ENCODE measurements around the gene SH3BGRL2. TPM values are rescaled to one million over a fixed set of nuclear protein-coding genes. Genes with fewer than 3 reads are reported as not detected.

Gene SH3BGRL2
- total and polyA plus RNA-seq, 2 of the 8 experiments (the other 6 are each of a cell fraction or from before 2014, with no cell fraction given) = 6.0 to 20.3 TPM

GRCh38 chr6:79673947-79674346, 42.8 kb downstream of the SH3BGRL2 start:
- no peak overlapping the region for H3K4me2 ChIP-seq (ENCODE audit: insufficient read depth in 1 of 2, low read depth in 2 of 2, low read length in 2 of 2)
- H3K27ac ChIP-seq (ENCODE audit: low read depth, low read length) = no peak overlapping the region
- DNase-seq (ENCODE audit: low read depth in 1 of 2, low spot score in 2 of 2) (no peak), FAIRE-seq (no peak)
- no peak overlapping the region for H2BK20ac ChIP-seq (ENCODE audit: low read length)
- H2BK15ac ChIP-seq (ENCODE audit: low read length) = no peak overlapping the region
- no peak overlapping the region for H4K91ac ChIP-seq (replicated peaks; ENCODE audit: insufficient read length, low read length)
- no peak overlapping the region for H3K18ac ChIP-seq (ENCODE audit: extremely low read depth, low read length)
- no peak overlapping the region for H3K4ac ChIP-seq (replicated peaks; ENCODE audit: insufficient read length, low read depth, low read length)
- H2BK120ac ChIP-seq (replicated peaks; ENCODE audit: low read depth, low read length) = no peak overlapping the region
- no peak overlapping the region for H3K4me3 ChIP-seq (ENCODE audit: extremely low read depth in 1 of 4, insufficient read depth in 2 of 4, low read depth in 3 of 4, low read length in 4 of 4)
- POLR2A ChIA-PET (ENCODE audit: partially characterized antibody) = no interaction called here
- H4K20me1 ChIP-seq (replicated peaks in 1 of 2; ENCODE audit: control insufficient read depth in 1 of 2, insufficient read depth in 2 of 2, low read length in 2 of 2) = peaks cover 0 to 3% of the 10 kb centered on the region in 2 experiments
- H3K79me1 ChIP-seq (ENCODE audit: low read depth, low read length) = no peaks in the 10 kb centered on the region
- H3K36me3 ChIP-seq (ENCODE audit: control insufficient read depth in 2 of 4, insufficient read depth in 4 of 4, low read length in 3 of 4) = no peaks in the 10 kb centered on the region; a peak in 1 of 8 replicates
- H3K9ac ChIP-seq (replicated peaks in 1 of 4; ENCODE audit: extremely low read depth in 1 of 4, low read depth in 3 of 4, low read length in 3 of 4) = no peak overlapping the region
- H3K14ac ChIP-seq (ENCODE audit: insufficient read length) = no peak overlapping the region
- H3K9me3 ChIP-seq (ENCODE audit: insufficient read depth in 2 of 2, low read depth in 1 of 2, low read length in 1 of 2) = no peaks in the 10 kb centered on the region
- 85% methylated on average over 3 of the region's 3 CpGs; no CpG with 5 or more reads in 1 of the 2 experiments for WGBS, 2 experiments (ENCODE audit: extremely low coverage in 1 of 2, insufficient coverage in 1 of 2, insufficient read length in 1 of 2, insufficient replicate concordance in 2 of 2, low coverage in 1 of 2, low lambda C conversion rate in 2 of 2, missing lambda C conversion rate in 1 of 2)
- H4K8ac ChIP-seq (ENCODE audit: extremely low read depth, insufficient read depth, low read length) = no peak overlapping the region
- no peak overlapping the region for H3K56ac ChIP-seq (replicated peaks; ENCODE audit: insufficient read length, low read depth, low read length)
- H2AFZ ChIP-seq (ENCODE audit: low read length) = no peak overlapping the region
- no peak overlapping the region for H2BK12ac ChIP-seq (ENCODE audit: low read depth, low read length)
- no peak overlapping the region for H2AK5ac ChIP-seq (ENCODE audit: low read depth, low read length)
- H3K23me2 ChIP-seq (ENCODE audit: low read depth, low read length) = no peaks in the 10 kb centered on the region
- H3K27me3 ChIP-seq (replicated peaks in 1 of 4; ENCODE audit: control insufficient read depth in 3 of 4, extremely low read depth in 1 of 4, insufficient read depth in 3 of 4, low read length in 3 of 4) = no peaks in the 10 kb centered on the region
- no peak overlapping the region for H3K23ac ChIP-seq (ENCODE audit: insufficient read length)
- CTCF ChIA-PET (ENCODE audit: partially characterized antibody) = interaction anchor here (0.7 to 4.2 kb wide), 4 partner anchors 28 to 242 kb away, joined by 3 to 25 read pairs (median 8); no protein-coding TSS in a partner anchor
- peaks cover 0 to 3% (median 1%) of the 10 kb centered on the region in 4 experiments; a peak in 4 of 7 replicates for H3K4me1 ChIP-seq (replicated peaks in 1 of 4; ENCODE audit: control insufficient read depth in 3 of 4, insufficient read depth in 4 of 4, low read length in 3 of 4)
- H4K5ac ChIP-seq (ENCODE audit: insufficient read length, low read depth, low read length) = no peak overlapping the region
- H2BK5ac ChIP-seq (ENCODE audit: low read depth, low read length) = no peak overlapping the region
- H3K79me2 ChIP-seq (ENCODE audit: control insufficient read depth in 1 of 2, insufficient read depth in 2 of 2, low read length in 2 of 2) = no peaks in the 10 kb centered on the region
- no peak for TF ChIP-seq POLR2A (IDR thresholded peaks at IDR 0.05; ENCODE audit: control extremely low read depth in 1 of 2, low read depth in 2 of 2, low read length in 2 of 2)
- no peak for TF ChIP-seq CBX5 (IDR thresholded peaks at IDR 0.05; ENCODE audit: low read depth, low read length)
- no peak for TF ChIP-seq CTCF (IDR thresholded peaks at IDR 0.05; ENCODE audit: control extremely low read depth in 1 of 3, insufficient read depth in 1 of 3, low read depth in 1 of 3, low read length in 3 of 3)
- no peak for TF ChIP-seq E2F6 (IDR thresholded peaks at IDR 0.05)
- no peak for TF ChIP-seq EGR1 (IDR thresholded peaks at IDR 0.05; ENCODE audit: borderline replicate concordance, low read depth, low read length)
- no peak for TF ChIP-seq SIRT6 (IDR thresholded peaks at IDR 0.05; ENCODE audit: low read length)
- TF ChIP-seq SP2 (IDR thresholded peaks at IDR 0.05; ENCODE audit: low read length) = no peak
- TF ChIP-seq EP300 (IDR thresholded peaks at IDR 0.05; ENCODE audit: borderline replicate concordance in 1 of 2, low read depth in 2 of 2, low read length in 2 of 2) = no peak
- TF ChIP-seq PHF8 (conservative IDR thresholded peaks at IDR 0.05; ENCODE audit: low read depth, low read length) = no peak
- no peak for TF ChIP-seq POLR2AphosphoS5 (IDR thresholded peaks at IDR 0.05; ENCODE audit: low read depth, low read length)

All from H1 (cell line).